Adrenal gland (tissue), 5 donors: ENCODE results near the gene MCOLN2.

Source experiments
- CTCF ChIP-seq, 6 experiments: fragments of 450-650 bp in 4 of 6; fragments of 200-600 bp in 2 of 6; sonication (generic) in 1 of 6; IDR thresholded peaks; 1 replicate in 5 of 6; 2 replicates in 1 of 6; pipeline versions ENCODE4 v1.5.1 to v1.8.0; 2016 to 2021; ENCODE audit warnings: antibody characterized with exemption in 6 of 6, mild to moderate bottlenecking in 2 of 6, moderate library complexity in 1 of 6
- POLR2A ChIP-seq, 2 donors: fragments of 450-650 bp; IDR thresholded peaks; one replicate each; pipeline ENCODE4 v1.6.1; 2017; ENCODE audit warnings: antibody characterized with exemption in 2 of 2, mild to moderate bottlenecking in 2 of 2, moderate library complexity in 1 of 2
- donor health status: DM: no; HTN: no; CAD: no.

- no peak for TF ChIP-seq POLR2A (IDR thresholded peaks at IDR 0.05)
- no peak for TF ChIP-seq CTCF (IDR thresholded peaks at IDR 0.05)
Measured at GRCh38 chr1:84963021-84963420, 33.9 kb downstream of the MCOLN2 start.
